ENCODE measurements around the gene GOLGB1. TPM values are rescaled to one million over a fixed set of nuclear protein-coding genes. Genes with fewer than 3 reads are reported as not detected.

GOLGB1 gene
- total and polyA plus RNA-seq, 2 donors (not counting 3 experiments of a cell fraction or from before 2014, with no cell fraction given): 7.4 to 42.7 TPM

DNA sequence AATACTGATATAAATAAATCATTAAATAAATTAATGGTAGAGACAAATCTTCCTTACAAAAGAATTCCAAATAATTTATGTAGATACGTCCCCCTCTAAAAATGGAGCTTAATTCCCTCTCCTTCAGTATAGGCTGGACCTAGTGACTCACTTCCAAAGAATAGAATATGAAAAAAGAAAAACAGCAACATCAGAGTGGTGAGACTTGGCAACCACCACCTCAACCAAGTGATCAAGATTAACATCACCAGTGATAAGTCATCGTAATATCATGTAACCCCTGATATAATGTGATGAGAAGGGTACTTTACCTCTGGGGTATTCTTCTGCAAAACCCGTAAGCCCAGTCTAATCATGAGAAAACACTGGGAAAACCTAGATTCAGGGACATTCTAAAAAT, 13.4 kb downstream of the GOLGB1 start:
- intact Hi-C loops (cut with micrococcal nuclease): no loop called here
- H3K27me3 ChIP-seq (ENCODE audit: control insufficient read depth in 2 of 2, insufficient read depth in 2 of 2, low read length in 2 of 2): no peaks in the 10 kb centered on the region
- ChIA-PET CTCF (no interaction called here), POLR2A (interaction anchor here (0.9 kb wide), 1 partner anchor 14 kb away, joined by 3 read pairs; the partner anchor contains the start of gene GOLGB1)
- DNase-seq (ENCODE audit: low read depth, low spot score) (no peak), FAIRE-seq (no peak)
- H3K36me3 ChIP-seq (ENCODE audit: control insufficient read depth in 2 of 2, extremely low read depth in 1 of 2, insufficient read depth in 2 of 2, low read length in 2 of 2): no peaks in the 10 kb centered on the region
- no peak overlapping the region for H2AFZ ChIP-seq (ENCODE audit: low read depth, low read length)
- H3K9me1 ChIP-seq (replicated peaks; ENCODE audit: control insufficient read depth, extremely low read depth, insufficient read depth, low read length): peaks cover 3% of the 10 kb centered on the region
- no peaks in the 10 kb centered on the region for H3K4me1 ChIP-seq (ENCODE audit: control insufficient read depth, extremely low read depth, insufficient read depth, low read length)
- no TSS peak for BruUV-seq (replicated peaks)
- no peak overlapping the region for H3K4me2 ChIP-seq (ENCODE audit: insufficient read depth, low read length)
- dilution Hi-C loops (cut with MboI; ENCODE audit: extremely low pct_ligation_motif_present, low sequenced_read_pairs): no loop called here
- peaks cover 56% of the 10 kb centered on the region for H3K79me2 ChIP-seq (ENCODE audit: control insufficient read depth, insufficient read depth, low read length)
- no peak for TF ChIP-seq JUN (IDR thresholded peaks at IDR 0.05; ENCODE audit: borderline replicate concordance, insufficient read depth, insufficient read length, low read depth)
- no peaks in the 10 kb centered on the region for H3K9me3 ChIP-seq (replicated peaks; ENCODE audit: control insufficient read depth, insufficient read depth, low read length)
- H4K20me1 ChIP-seq (replicated peaks; ENCODE audit: control insufficient read depth, extremely low read depth, insufficient read depth, low read length): peaks cover 9% of the 10 kb centered on the region
- H3K4me3 ChIP-seq (replicated peaks in 1 of 3; ENCODE audit: insufficient read depth in 1 of 3, low read depth in 1 of 3, low read length in 3 of 3): no peak overlapping the region
- no peak overlapping the region for H3K27ac ChIP-seq (ENCODE audit: insufficient read depth, low read depth, low read length)
- no peak overlapping the region for H3K9ac ChIP-seq (replicated peaks; ENCODE audit: extremely low read depth, insufficient read depth, low read length)

DNA sequence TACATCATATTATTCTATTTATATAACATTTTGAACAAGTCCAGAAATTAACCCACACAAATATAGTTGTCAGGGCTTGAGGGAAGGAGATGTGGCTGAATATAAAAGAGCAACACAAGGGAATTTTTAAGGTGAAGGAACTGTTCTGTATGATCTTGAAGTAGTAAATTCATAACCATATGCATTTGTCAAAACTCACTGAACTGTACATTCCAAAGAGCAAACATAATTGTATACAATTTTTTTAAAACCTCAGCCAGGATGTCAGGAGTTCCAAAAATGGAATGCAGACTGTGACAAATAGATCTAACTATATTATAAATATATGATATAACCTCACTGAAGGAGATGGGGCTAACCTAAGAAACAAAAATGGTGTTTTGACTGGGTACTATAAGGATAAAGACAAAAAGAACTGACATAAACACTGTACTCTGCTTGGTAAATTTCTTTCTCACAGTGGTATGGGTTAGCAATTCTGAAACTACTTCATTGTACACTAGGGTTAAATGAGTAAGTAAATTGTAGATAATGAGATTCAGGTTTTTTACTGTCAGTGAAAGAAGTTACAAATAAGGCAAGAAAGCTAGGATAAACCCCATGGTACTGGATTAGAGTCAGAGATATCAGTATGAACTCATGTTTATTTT, 14.4 kb downstream of the GOLGB1 start:
- Histone ChIP-seq H4K20me1 (replicated peaks; ENCODE audit: control insufficient read depth, extremely low read depth, insufficient read depth, low read length) (peaks cover 9% of the 10 kb centered on the region), H3K27ac (ENCODE audit: insufficient read depth, low read depth, low read length) (no peak overlapping the region), H3K9ac (replicated peaks; ENCODE audit: extremely low read depth, insufficient read depth, low read length) (no peak overlapping the region), H3K4me3 (replicated peaks in 1 of 3; ENCODE audit: insufficient read depth in 1 of 3, low read depth in 1 of 3, low read length in 3 of 3) (no peak overlapping the region), H2AFZ (ENCODE audit: low read depth, low read length) (no peak overlapping the region), H3K9me1 (replicated peaks; ENCODE audit: control insufficient read depth, extremely low read depth, insufficient read depth, low read length) (peaks cover 3% of the 10 kb centered on the region), H3K36me3 (ENCODE audit: control insufficient read depth in 2 of 2, extremely low read depth in 1 of 2, insufficient read depth in 2 of 2, low read length in 2 of 2) (no peaks in the 10 kb centered on the region), H3K9me3 (replicated peaks; ENCODE audit: control insufficient read depth, insufficient read depth, low read length) (no peaks in the 10 kb centered on the region), H3K27me3 (ENCODE audit: control insufficient read depth in 2 of 2, insufficient read depth in 2 of 2, low read length in 2 of 2) (no peaks in the 10 kb centered on the region), H3K4me1 (ENCODE audit: control insufficient read depth, extremely low read depth, insufficient read depth, low read length) (no peaks in the 10 kb centered on the region), H3K79me2 (ENCODE audit: control insufficient read depth, insufficient read depth, low read length) (peaks cover 52% of the 10 kb centered on the region), H3K4me2 (ENCODE audit: insufficient read depth, low read length) (no peak overlapping the region)
- POLR2A ChIA-PET: no interaction called here
- no peak for FAIRE-seq
- intact Hi-C loops (cut with micrococcal nuclease) (no loop called here), dilution Hi-C loops (cut with MboI; ENCODE audit: extremely low pct_ligation_motif_present, low sequenced_read_pairs) (no loop called here)
- CTCF ChIA-PET: no interaction called here
- no TSS peak for BruUV-seq (replicated peaks)
- TF ChIP-seq POLR2AphosphoS5 (IDR thresholded peaks at IDR 0.05; ENCODE audit: insufficient read depth, low read depth, low read length): no peak
- TF ChIP-seq POLR2A (IDR thresholded peaks at IDR 0.05; ENCODE audit: low read depth, low read length): no peak
- TF ChIP-seq JUN (IDR thresholded peaks at IDR 0.05; ENCODE audit: borderline replicate concordance, insufficient read depth, insufficient read length, low read depth): no peak
- TF ChIP-seq MYC (IDR thresholded peaks at IDR 0.05; ENCODE audit: low read depth, low read length): no peak
- TF ChIP-seq FOS (IDR thresholded peaks at IDR 0.05; ENCODE audit: borderline replicate concordance, insufficient read depth, low read length): no peak
- no peak for TF ChIP-seq GATA2 (IDR thresholded peaks at IDR 0.05; ENCODE audit: insufficient read depth, insufficient read length, low read depth, low read length)
- TF ChIP-seq, protein P1, sequence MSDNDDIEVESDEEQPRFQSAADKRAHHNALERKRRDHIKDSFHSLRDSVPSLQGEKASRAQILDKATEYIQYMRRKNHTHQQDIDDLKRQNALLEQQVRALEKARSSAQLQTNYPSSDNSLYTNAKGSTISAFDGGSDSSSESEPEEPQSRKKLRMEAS (IDR thresholded peaks at IDR 0.05; ENCODE audit: insufficient read depth, insufficient read length): no peak
- TF ChIP-seq, protein P2, sequence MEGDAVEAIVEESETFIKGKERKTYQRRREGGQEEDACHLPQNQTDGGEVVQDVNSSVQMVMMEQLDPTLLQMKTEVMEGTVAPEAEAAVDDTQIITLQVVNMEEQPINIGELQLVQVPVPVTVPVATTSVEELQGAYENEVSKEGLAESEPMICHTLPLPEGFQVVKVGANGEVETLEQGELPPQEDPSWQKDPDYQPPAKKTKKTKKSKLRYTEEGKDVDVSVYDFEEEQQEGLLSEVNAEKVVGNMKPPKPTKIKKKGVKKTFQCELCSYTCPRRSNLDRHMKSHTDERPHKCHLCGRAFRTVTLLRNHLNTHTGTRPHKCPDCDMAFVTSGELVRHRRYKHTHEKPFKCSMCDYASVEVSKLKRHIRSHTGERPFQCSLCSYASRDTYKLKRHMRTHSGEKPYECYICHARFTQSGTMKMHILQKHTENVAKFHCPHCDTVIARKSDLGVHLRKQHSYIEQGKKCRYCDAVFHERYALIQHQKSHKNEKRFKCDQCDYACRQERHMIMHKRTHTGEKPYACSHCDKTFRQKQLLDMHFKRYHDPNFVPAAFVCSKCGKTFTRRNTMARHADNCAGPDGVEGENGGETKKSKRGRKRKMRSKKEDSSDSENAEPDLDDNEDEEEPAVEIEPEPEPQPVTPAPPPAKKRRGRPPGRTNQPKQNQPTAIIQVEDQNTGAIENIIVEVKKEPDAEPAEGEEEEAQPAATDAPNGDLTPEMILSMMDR (IDR thresholded peaks at IDR 0.05; ENCODE audit: extremely low read depth in 1 of 2, insufficient read depth in 1 of 2, low read depth in 1 of 2, low read length in 2 of 2): no peak
- TF ChIP-seq EZH2 (IDR thresholded peaks at IDR 0.05; ENCODE audit: borderline replicate concordance, low read depth, low read length, severe bottlenecking): no peak
- no peak for DNase-seq (ENCODE audit: low read depth, low spot score)
